IPS-18c (cell line): ENCODE data around the gene KNOP1.
"Not testable (repeated sequence)": the region's sequence is repeated elsewhere in the genome, so short reads cannot be mapped to it uniquely, and the experiment has no call there.

Source experiments
- H3K4me3 ChIP-seq: 2 replicates; pipeline ENCODE4 v1.7.0; 2013; ENCODE audit warnings: low read depth, mild to moderate bottlenecking, low read length, moderate library complexity; ENCODE audit not compliant: insufficient read depth
- H3K9me3 ChIP-seq: one replicate; pipeline ENCODE4 v1.6.1; 2013; ENCODE audit warnings: mild to moderate bottlenecking, low read length, moderate library complexity; ENCODE audit not compliant: control insufficient read depth, insufficient read depth

The KNOP1 gene

DNA sequence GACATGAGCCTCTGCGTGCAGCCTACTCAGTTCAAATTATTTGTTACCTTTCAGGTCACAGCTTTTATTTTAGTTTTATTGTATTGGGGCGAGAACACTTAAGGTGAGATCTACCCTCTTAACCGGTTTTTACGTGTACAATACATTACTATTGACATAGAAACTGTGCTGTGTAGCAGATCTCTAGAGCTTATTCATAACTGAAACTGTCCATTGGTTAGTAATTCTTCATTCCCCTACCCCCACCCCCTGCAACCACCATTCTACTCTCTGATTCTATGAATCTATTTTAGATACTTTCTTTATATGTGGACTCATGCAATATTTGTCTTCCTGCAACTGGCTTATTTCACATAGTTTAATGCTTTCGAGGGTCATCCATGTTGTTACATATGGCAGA lies 43.5 kb downstream of the KNOP1 start:
- Histone ChIP-seq H3K9me3 (no peaks in the 10 kb centered on the region), H3K4me3 (no peak overlapping the region)

DNA sequence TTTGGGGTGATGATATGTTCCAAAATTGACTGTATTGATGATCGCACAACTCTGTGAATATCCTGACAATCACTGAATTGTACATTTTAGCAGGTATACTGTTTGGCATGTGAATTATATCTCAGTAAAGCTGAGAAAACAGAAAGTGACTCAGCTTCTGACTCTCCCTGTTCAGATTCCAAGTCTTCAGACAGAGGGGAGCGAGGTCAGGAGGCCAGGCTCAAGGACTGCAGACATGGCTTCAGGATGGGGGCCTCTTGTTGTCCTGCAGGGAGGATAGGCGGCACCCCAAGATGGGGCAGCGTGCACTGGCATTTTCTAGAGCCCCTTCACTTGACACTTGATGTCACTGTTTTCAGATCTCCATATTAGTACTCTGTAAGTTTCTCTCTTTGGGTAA lies 45.6 kb downstream of the KNOP1 start:
- H3K4me3 ChIP-seq = no peak overlapping the region

DNA sequence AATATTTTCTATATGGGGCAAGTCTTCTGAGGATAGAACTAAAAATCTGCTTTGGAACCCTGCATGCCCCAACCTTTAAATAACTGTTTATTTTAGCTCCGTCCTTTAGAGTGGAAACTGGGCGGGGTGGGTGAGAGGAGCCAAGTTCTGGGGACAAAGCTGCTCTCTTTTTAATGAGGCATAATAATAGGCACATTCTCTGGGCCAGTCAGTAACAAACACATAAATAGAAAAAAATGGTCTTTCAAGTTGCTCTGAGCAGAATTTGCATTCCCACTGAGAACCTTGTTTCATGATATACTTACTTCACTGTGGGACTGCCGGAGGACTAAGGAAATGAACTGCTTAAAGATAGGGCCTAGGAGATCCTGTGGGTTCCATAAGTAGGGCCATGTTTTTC lies 51.5 kb downstream of the KNOP1 start:
- no peaks in the 10 kb centered on the region for H3K9me3 ChIP-seq

More for the DNA sequence above, 45.6 kb downstream of the KNOP1 start:
- no peaks in the 10 kb centered on the region for H3K9me3 ChIP-seq

DNA sequence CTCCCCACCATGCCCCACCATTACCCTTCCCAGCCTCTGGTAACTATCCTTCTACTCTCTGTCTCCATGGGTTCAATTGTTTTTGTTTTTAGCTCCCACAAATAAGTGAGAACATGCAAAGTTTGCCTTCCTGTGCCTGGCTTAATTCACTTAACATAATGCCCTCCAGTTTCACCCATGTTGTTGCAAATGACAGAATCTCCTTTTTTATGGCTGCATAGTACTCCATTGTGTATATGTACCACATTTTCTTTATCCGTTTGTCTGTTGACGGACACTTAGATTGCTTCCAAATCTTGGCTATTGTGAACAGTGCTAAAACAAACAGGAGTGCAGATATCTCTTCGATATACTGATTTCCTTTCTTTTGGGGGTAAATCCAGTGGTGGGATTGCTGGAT lies 52.7 kb downstream of the KNOP1 start:
- H3K9me3 ChIP-seq, H3K4me3 ChIP-seq: not testable (repeated sequence)

More for the DNA sequence above, 51.5 kb downstream of the KNOP1 start:
- no peak overlapping the region for H3K4me3 ChIP-seq

DNA sequence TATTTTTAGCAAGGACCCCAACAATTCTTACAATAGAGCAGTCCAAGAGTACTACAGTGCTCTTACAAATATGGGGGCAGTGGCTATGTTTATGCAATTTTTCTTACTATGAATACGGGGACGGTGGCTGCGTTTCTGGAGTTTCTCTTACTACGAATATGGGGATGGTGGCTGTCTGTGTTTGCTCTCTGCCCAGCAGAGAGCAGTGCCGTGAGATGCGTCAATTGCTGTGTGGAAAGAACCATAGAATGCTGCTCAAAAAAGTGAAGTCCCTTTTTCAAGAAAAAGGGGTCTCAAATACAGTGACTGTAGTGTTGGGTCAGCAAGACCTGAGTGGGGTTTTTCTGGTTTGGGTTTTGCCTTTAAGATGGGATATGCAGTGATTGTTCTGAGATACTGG lies 53.9 kb downstream of the KNOP1 start:
- no peaks in the 10 kb centered on the region for H3K9me3 ChIP-seq
- H3K4me3 ChIP-seq = no peak overlapping the region

DNA sequence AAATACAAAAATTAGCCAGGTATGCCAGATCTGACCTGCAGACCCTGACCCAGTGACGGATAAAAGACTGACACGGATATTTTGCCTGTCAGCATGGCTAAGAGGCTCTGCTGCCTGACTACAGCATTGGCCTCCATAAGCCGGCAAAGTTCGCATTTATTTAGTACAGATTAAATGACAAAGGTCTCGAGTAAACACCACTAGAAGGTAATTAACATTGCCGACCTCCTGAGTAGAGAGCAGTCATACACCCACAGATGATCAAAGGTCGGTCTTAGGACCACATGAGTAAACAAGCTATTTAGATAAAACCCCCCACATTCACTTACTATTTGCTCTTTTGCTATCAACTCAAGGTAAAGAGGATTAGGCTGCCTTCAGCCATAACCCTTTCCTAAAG lies 55.7 kb downstream of the KNOP1 start:
- Histone ChIP-seq H3K9me3 (no peaks in the 10 kb centered on the region), H3K4me3 (no peak overlapping the region)

DNA sequence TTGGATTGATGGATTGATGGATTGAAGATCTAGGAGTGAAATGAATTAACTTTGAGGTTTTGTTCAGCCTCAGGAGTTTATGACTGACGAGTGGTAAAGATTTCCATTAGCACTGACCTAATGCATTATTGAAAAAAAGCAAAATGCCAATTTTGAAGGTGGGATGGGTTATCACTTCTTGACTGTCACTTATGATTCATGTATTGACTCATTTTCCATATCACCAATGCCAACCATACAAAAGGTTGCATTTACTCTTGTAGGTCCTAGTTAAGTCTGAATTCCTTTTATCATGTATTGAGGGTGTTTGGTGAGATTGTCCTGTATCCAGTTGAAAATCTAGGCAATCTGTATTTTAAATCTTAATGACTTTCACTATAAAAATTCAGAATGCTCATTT lies 57.6 kb downstream of the KNOP1 start:
- H3K9me3 ChIP-seq = no peaks in the 10 kb centered on the region
- H3K4me3 ChIP-seq = no peak overlapping the region

DNA sequence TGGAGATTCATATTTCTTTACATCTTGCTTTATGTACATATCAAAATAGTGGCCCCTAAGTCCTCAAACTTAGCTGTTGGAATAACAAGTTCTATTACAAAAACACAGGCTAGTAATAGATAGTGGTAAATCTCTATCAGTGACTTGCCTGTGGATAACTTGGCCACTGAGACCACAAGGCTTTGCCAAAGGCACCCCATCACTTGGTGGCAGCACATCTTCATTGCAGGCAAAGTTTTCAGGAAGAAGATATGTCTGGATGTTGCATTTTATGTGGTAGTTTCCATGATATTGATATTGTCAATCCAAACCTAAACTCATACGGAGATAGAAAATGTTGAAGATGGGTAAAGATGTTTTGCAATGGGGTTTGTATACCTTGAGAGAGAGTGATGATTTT lies 58.5 kb downstream of the KNOP1 start:
- no peak overlapping the region for H3K4me3 ChIP-seq
- H3K9me3 ChIP-seq = no peaks in the 10 kb centered on the region

DNA sequence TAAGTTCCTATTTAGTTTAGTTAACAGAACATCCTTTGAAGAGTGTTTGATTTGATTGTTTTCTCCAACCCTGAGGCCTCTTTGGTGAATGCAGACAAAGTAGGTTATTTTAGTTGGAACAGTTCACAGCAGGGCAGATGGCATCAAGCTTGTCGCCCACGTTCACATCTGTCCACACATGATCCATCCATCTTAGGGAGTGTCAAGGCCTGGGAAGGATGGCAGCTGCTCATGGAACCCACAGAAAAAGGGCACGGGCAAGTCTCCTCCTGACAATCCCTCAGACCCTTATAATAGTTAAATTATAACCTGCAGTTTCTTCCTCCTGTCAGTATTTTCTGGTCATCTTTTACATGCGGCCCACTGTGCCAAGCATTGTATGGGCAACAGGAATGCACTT lies 60.2 kb downstream of the KNOP1 start:
- Histone ChIP-seq H3K4me3 (no peak overlapping the region), H3K9me3 (no peaks in the 10 kb centered on the region)

DNA sequence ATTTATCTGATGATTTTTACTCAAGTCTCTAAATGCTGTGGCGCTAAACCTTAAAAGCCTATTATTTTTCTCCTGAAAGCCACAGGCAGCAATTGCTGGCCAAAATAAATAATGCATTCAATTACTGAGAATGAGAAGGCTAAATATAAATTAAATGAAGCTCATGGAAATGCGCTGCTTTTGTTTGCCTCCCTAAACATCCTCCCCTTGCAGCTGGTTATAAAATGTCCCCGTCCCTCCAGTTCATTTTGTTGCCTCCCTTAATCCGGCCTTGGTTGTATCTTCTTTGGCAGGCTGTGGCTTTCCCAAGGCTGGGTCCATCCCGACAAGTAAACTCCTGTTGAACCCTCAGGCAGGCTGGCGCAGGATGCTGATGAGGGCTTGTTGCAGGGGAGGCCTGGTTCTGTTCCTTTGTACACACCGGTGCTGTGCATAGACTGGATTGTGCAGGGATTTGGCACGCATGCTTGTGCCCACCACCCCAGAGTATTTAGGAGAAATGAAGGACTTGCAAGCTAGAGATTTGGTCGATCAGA lies 62.7 kb downstream of the KNOP1 start:
- Histone ChIP-seq H3K4me3 (no peak overlapping the region), H3K9me3 (no peaks in the 10 kb centered on the region)

DNA sequence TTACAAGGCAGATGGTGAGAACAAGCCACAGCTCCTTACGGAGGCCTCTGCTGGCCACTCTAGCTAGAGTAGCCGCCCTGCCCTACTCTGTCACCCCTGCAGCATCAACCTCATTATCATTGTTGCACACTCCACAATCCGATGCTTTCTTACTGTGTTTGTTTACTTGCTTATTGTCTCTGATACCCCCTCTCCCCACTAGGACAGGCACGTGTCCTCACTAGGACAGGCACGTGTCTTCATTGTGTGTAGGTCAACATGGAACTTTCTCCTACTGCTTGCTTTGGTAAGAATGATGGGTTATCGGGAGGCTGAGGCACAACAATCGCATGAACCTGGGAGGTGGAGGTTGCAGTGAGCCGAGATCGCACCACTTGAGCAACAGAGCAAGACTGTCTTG lies 63.9 kb downstream of the KNOP1 start:
- no peaks in the 10 kb centered on the region for H3K9me3 ChIP-seq
- no peak overlapping the region for H3K4me3 ChIP-seq
